Epithelial cell of proximal tubule (primary cell): Measurements from ENCODE around the gene NR2C2AP. TPM values are rescaled to one million over a fixed set of nuclear protein-coding genes. Genes with fewer than 3 reads are reported as not detected.

Experiments used
- DNase-seq: peaks from one replicate; pipeline ENCODE4 v3.0.0-alpha.2; 2011; ENCODE audit warnings: low read depth
- H3K4me3 ChIP-seq: 2 replicates; pipeline ENCODE4 v1.5.1; 2011; ENCODE audit warnings: low read depth, mild to moderate bottlenecking, low read length
- CTCF ChIP-seq: conservative IDR thresholded peaks from 2 replicates; pipeline ENCODE4 v1.5.1; 2012; ENCODE audit warnings: low read depth, mild to moderate bottlenecking, low read length
- total RNA-seq: library from RNA; depleted of rRNA; stranded (reverse); fragments of >200 nt; gene quantifications from 2 replicates; pipeline ENCODE4 v1.2.3, GENCODE V29; 2015

Gene NR2C2AP
- total RNA-seq, 1 donor from 2014 or later = 25.9 TPM

- no peak for TF ChIP-seq CTCF
- no peak overlapping the region for H3K4me3 ChIP-seq
- DNase-seq = no peak
Measured at GRCh38 chr19:19215792-19216191, 12.6 kb upstream of the NR2C2AP start.

- TF ChIP-seq CTCF = no peak
- no peak overlapping the region for H3K4me3 ChIP-seq
- DNase-seq = no peak
Measured at GRCh38 chr19:19214892-19215291, 11.7 kb upstream of the NR2C2AP start.

GRCh38 chr19:19214159-19214490, 10.9 kb upstream of the NR2C2AP start:
- H3K4me3 ChIP-seq = no peak overlapping the region
- no peak for DNase-seq
- no peak for TF ChIP-seq CTCF

- no peak for DNase-seq
- no peak for TF ChIP-seq CTCF
Measured at GRCh38 chr19:19213426-19214158, 10.4 kb upstream of the NR2C2AP start.

GRCh38 chr19:19212916-19213315, 9.7 kb upstream of the NR2C2AP start:
- H3K4me3 ChIP-seq = no peak overlapping the region

More at GRCh38 chr19:19213426-19214158, 10.4 kb upstream of the NR2C2AP start:
- H3K4me3 ChIP-seq = no peak overlapping the region

GRCh38 chr19:19211499-19212420, 8.5 kb upstream of the NR2C2AP start, which contains the start of gene NCAN:
Gene NCAN, plus strand, starts transcription at chr19:19211958. Its CDS starts 4,996 bp downstream, at chr19:19216954.
- DNase-seq = no peak
- TF ChIP-seq CTCF = no peak
- H3K4me3 ChIP-seq = no peak within 1 kb of the TSS

More at GRCh38 chr19:19212916-19213315, 9.7 kb upstream of the NR2C2AP start:
- DNase-seq = no peak
- no peak for TF ChIP-seq CTCF
